K562 (cell line): ENCODE measurements around the gene FOSL2. TPM values are rescaled to one million over a fixed set of nuclear protein-coding genes. Genes with fewer than 3 reads are reported as not detected.

Experiments
- CHCHD3 ChIP-seq: fragments of 250-450 bp; sonication (Bioruptor Pico); IDR thresholded peaks from 2 replicates; pipeline ENCODE4 v2.1.2; 2022; ENCODE audit warnings: mild to moderate bottlenecking
- DEAF1 ChIP-seq: fragments of 450-650 bp; formaldehyde crosslinking; IDR thresholded peaks from 2 replicates; pipeline ENCODE4 v1.4.0; 2020; ENCODE audit warnings: mild to moderate bottlenecking, moderate library complexity
- ELF2 ChIP-seq: fragments of 250-450 bp; sonication (Bioruptor Pico); IDR thresholded peaks from 2 replicates; pipeline ENCODE4 v1.5.0; 2021; ENCODE audit warnings: mild to moderate bottlenecking
- FOXO4 ChIP-seq: fragments of 450-650 bp; formaldehyde crosslinking; IDR thresholded peaks from 2 replicates; pipeline ENCODE4 v1.4.0; 2020; ENCODE audit warnings: mild to moderate bottlenecking, moderate library complexity
- GATAD2B ChIP-seq: fragments of 450-650 bp; IDR thresholded peaks from 2 replicates; pipeline ENCODE4 v1.6.1; 2017; ENCODE audit warnings: mild to moderate bottlenecking, borderline replicate concordance
- HDGF ChIP-seq: fragments of 450-650 bp; IDR thresholded peaks from 2 replicates; pipeline ENCODE4 v1.6.1; 2016
- HEY1 ChIP-seq: fragments of 250-450 bp; sonication (Bioruptor Pico); IDR thresholded peaks from 2 replicates; pipeline ENCODE4 v1.5.0; 2020; ENCODE audit warnings: mild to moderate bottlenecking, moderate library complexity, borderline replicate concordance
- HLTF ChIP-seq: fragments of 450-650 bp; IDR thresholded peaks from 2 replicates; pipeline ENCODE4 v1.6.1; 2016
- MTA2 ChIP-seq: fragments of 450-650 bp; IDR thresholded peaks from 2 replicates; pipeline ENCODE4 v1.6.1; 2016; ENCODE audit warnings: low read depth
- WHSC1 ChIP-seq: IDR thresholded peaks from one replicate; pipeline ENCODE4 v1.6.1; 2012; ENCODE audit warnings: low read length, control low read depth, inconsistent platforms
- ZBED1 ChIP-seq: IDR thresholded peaks from 2 replicates; pipeline ENCODE4 v1.6.1; 2014
- ZNF41 ChIP-seq: fragments of 250-450 bp; sonication (Bioruptor Pico); conservative IDR thresholded peaks from 2 replicates; pipeline ENCODE4 v1.4.0; 2020; ENCODE audit warnings: mild to moderate bottlenecking
- ZNF445 ChIP-seq: fragments of 250-450 bp; sonication (Bioruptor Pico); IDR thresholded peaks from 2 replicates; pipeline ENCODE4 v1.4.0; 2020; ENCODE audit warnings: low read depth, mild to moderate bottlenecking, moderate library complexity
- ZNF57 ChIP-seq: fragments of 450-650 bp; formaldehyde crosslinking; IDR thresholded peaks from 2 replicates; pipeline ENCODE4 v1.4.0; 2020; ENCODE audit warnings: mild to moderate bottlenecking, moderate library complexity
- polyA plus RNA-seq, 8 experiments: library from polyadenylated mRNA; depleted of rRNA in 4 of 8; stranded (reverse) in 5 of 8; unstranded in 3 of 8; fragments of >200 nt; fragmentation: Nextera tagmentation in 2 of 8; fragmentation: Illumina TruSeq in 1 of 8; extraction: Ambion mirVana in 2 of 8; extraction: Trizol in 1 of 8; gene quantifications; 2 replicates each; pipeline versions ENCODE4 v1.2.1 to v1.2.3, GENCODE V29; 2011 to 2014; ENCODE audit warnings: inconsistent platforms in 1 of 8, missing spikeins in 1 of 8
- total RNA-seq, 7 experiments: library from RNA; depleted of rRNA in 6 of 7; stranded (reverse); fragments of >200 nt in 6 of 7; fragmentation: Illumina TruSeq in 2 of 7; extraction: Trizol in 2 of 7; gene quantifications; 2 replicates each; pipeline versions ENCODE4 v1.2.1 to v1.2.3, GENCODE V29; 2011 to 2021; ENCODE audit warnings: low replicate concordance in 1 of 7
- TF ChIP-seq, protein P1 (sequence below), 3 experiments: fragments of 200-800 bp in 1 of 3; fragments of 250-450 bp in 1 of 3; fragments of 450-650 bp in 1 of 3; sonication (Bioruptor Pico) in 1 of 3; sonication (Bioruptor generic) in 1 of 3; formaldehyde crosslinking in 1 of 3; IDR thresholded peaks; 2 replicates each; pipeline versions ENCODE4 v1.6.1 to v1.8.0; 2016 to 2022; ENCODE audit warnings: mild to moderate bottlenecking in 2 of 3, missing genetic modification characterization in 2 of 3, missing compliant biosample characterization in 1 of 3, moderate library complexity in 1 of 3
- TF ChIP-seq, protein P2 (sequence below), 2 experiments: IDR thresholded peaks; 2 replicates each; pipeline ENCODE4 v1.6.1; 2012; ENCODE audit warnings: improper control_type of control experiment in 2 of 2, low read depth in 2 of 2, low read length in 2 of 2, borderline replicate concordance in 1 of 2
- TF ChIP-seq, protein P3 (sequence below), 3 experiments: fragments of 200-800 bp in 1 of 3; sonication (Bioruptor generic) in 1 of 3; sonication (generic) in 1 of 3; formaldehyde crosslinking in 1 of 3; IDR thresholded peaks; 2 replicates each; pipeline versions ENCODE4 v1.6.1 to v1.8.0; 2016 to 2022; ENCODE audit warnings: mild to moderate bottlenecking in 2 of 3, missing compliant biosample characterization in 2 of 3, missing genetic modification characterization in 2 of 3, missing genetic modification reagents in 1 of 3

Gene FOSL2
- total and polyA plus RNA-seq, 9 of the 15 experiments (the other 6 are each of a cell fraction or from before 2014, with no cell fraction given): 0.04 to 2.9 (median 0.80) TPM

- TF ChIP-seq HEY1 (CRISPR knock-in tag) (peak; percentile 60; the same call in 1 of the 2 replicates), ZNF41 (CRISPR knock-in tag) (0 out of 2 replicates have a peak, but pooled peaks have one; percentile 14), WHSC1 (no peak), ELF2 (CRISPR knock-in tag) (no peak), GATAD2B (no peak), MTA2 (0 out of 2 replicates have a peak, but pooled peaks have one; percentile 24), CHCHD3 (CRISPR knock-in tag) (no peak), HLTF (no peak), DEAF1 (peak; percentile 34; the same call in 1 of the 2 replicates), ZBED1 (no peak), ZNF57 (no peak), HDGF (no peak), FOXO4 (CRISPR knock-in tag) (no peak), ZNF445 (no peak)
- TF ChIP-seq, protein P1, sequence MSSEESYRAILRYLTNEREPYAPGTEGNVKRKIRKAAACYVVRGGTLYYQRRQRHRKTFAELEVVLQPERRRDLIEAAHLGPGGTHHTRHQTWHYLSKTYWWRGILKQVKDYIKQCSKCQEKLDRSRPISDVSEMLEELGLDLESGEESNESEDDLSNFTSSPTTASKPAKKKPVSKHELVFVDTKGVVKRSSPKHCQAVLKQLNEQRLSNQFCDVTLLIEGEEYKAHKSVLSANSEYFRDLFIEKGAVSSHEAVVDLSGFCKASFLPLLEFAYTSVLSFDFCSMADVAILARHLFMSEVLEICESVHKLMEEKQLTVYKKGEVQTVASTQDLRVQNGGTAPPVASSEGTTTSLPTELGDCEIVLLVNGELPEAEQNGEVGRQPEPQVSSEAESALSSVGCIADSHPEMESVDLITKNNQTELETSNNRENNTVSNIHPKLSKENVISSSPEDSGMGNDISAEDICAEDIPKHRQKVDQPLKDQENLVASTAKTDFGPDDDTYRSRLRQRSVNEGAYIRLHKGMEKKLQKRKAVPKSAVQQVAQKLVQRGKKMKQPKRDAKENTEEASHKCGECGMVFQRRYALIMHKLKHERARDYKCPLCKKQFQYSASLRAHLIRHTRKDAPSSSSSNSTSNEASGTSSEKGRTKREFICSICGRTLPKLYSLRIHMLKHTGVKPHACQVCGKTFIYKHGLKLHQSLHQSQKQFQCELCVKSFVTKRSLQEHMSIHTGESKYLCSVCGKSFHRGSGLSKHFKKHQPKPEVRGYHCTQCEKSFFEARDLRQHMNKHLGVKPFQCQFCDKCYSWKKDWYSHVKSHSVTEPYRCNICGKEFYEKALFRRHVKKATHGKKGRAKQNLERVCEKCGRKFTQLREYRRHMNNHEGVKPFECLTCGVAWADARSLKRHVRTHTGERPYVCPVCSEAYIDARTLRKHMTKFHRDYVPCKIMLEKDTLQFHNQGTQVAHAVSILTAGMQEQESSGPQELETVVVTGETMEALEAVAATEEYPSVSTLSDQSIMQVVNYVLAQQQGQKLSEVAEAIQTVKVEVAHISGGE (CRISPR knock-in tag; IDR thresholded peaks at IDR 0.05): peak in 2 of 3 experiments; percentile 28 to 85; a peak in 2 of 6 replicates
- TF ChIP-seq, protein P2, sequence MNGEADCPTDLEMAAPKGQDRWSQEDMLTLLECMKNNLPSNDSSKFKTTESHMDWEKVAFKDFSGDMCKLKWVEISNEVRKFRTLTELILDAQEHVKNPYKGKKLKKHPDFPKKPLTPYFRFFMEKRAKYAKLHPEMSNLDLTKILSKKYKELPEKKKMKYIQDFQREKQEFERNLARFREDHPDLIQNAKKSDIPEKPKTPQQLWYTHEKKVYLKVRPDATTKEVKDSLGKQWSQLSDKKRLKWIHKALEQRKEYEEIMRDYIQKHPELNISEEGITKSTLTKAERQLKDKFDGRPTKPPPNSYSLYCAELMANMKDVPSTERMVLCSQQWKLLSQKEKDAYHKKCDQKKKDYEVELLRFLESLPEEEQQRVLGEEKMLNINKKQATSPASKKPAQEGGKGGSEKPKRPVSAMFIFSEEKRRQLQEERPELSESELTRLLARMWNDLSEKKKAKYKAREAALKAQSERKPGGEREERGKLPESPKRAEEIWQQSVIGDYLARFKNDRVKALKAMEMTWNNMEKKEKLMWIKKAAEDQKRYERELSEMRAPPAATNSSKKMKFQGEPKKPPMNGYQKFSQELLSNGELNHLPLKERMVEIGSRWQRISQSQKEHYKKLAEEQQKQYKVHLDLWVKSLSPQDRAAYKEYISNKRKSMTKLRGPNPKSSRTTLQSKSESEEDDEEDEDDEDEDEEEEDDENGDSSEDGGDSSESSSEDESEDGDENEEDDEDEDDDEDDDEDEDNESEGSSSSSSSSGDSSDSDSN (IDR thresholded peaks at IDR 0.05; ENCODE audit: borderline replicate concordance in 1 of 2, low read depth in 2 of 2, low read length in 2 of 2): 0 out of 4 replicates have a peak, but pooled peaks of 1 of the 2 experiments have one; percentile 26
- TF ChIP-seq, protein P3, sequence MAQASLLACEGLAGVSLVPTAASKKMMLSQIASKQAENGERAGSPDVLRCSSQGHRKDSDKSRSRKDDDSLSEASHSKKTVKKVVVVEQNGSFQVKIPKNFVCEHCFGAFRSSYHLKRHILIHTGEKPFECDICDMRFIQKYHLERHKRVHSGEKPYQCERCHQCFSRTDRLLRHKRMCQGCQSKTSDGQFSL (CRISPR knock-in tag; IDR thresholded peaks at IDR 0.05): no peak
- TF ChIP-seq, protein P3 (tag; IDR thresholded peaks at IDR 0.05): no peak
These were observed 33.2 kb upstream of the FOSL2 start (continued) for GRCh38 chr2:28359222-28360057.
